Endothelial cell of umbilical vein (primary cell): ENCODE measurements around the gene RPGR.

ENCODE experiments used
- EZH2 ChIP-seq: IDR thresholded peaks from 2 replicates; pipeline ENCODE4 v1.6.1; 2012; ENCODE audit warnings: borderline replicate concordance, low read depth, mild to moderate bottlenecking, moderate library complexity, low read length, inconsistent platforms; ENCODE audit not compliant: severe bottlenecking
- GATA2 ChIP-seq: IDR thresholded peaks from 2 replicates; pipeline ENCODE4 v1.7.0; 2011; ENCODE audit warnings: low read depth, mild to moderate bottlenecking, moderate library complexity, mixed read lengths, low read length; ENCODE audit not compliant: insufficient read length, insufficient read depth
- JUN ChIP-seq: IDR thresholded peaks from 2 replicates; pipeline ENCODE4 v1.6.1; 2011; ENCODE audit warnings: borderline replicate concordance, low read depth; ENCODE audit not compliant: insufficient read length, insufficient read depth
- MYC ChIP-seq: IDR thresholded peaks from one replicate; pipeline ENCODE4 v1.6.1; 2011; ENCODE audit warnings: mild to moderate bottlenecking, low read depth, low read length
- POLR2A ChIP-seq: IDR thresholded peaks from 2 replicates; pipeline ENCODE4 v1.6.1; 2012; ENCODE audit warnings: low read depth, mild to moderate bottlenecking, control low read depth, low read length
- POLR2AphosphoS5 ChIP-seq: IDR thresholded peaks from 2 replicates; pipeline ENCODE4 v1.6.1; 2012; ENCODE audit warnings: low read depth, mild to moderate bottlenecking, control low read depth, low read length, moderate library complexity; ENCODE audit not compliant: insufficient read depth
- TF ChIP-seq, protein P1 (sequence below), 2 donors: IDR thresholded peaks; 1 replicate in 1 of 2; 2 replicates in 1 of 2; pipeline ENCODE4 v1.5.1; 2011; ENCODE audit warnings: low read length in 2 of 2, mild to moderate bottlenecking in 2 of 2, moderate library complexity in 2 of 2, control low read depth in 1 of 2, inconsistent platforms in 1 of 2, low read depth in 1 of 2; ENCODE audit not compliant: insufficient read depth in 1 of 2; ENCODE audit errors: extremely low read depth in 1 of 2
- TF ChIP-seq, protein P2 (sequence below): IDR thresholded peaks from 2 replicates; pipeline ENCODE4 v1.6.1; 2011; ENCODE audit not compliant: insufficient read depth, insufficient read length

GRCh38 chrX:38221391-38221929, 105.8 kb downstream of the RPGR start:
- no peak for TF ChIP-seq EZH2
- TF ChIP-seq, protein P1, sequence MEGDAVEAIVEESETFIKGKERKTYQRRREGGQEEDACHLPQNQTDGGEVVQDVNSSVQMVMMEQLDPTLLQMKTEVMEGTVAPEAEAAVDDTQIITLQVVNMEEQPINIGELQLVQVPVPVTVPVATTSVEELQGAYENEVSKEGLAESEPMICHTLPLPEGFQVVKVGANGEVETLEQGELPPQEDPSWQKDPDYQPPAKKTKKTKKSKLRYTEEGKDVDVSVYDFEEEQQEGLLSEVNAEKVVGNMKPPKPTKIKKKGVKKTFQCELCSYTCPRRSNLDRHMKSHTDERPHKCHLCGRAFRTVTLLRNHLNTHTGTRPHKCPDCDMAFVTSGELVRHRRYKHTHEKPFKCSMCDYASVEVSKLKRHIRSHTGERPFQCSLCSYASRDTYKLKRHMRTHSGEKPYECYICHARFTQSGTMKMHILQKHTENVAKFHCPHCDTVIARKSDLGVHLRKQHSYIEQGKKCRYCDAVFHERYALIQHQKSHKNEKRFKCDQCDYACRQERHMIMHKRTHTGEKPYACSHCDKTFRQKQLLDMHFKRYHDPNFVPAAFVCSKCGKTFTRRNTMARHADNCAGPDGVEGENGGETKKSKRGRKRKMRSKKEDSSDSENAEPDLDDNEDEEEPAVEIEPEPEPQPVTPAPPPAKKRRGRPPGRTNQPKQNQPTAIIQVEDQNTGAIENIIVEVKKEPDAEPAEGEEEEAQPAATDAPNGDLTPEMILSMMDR (IDR thresholded peaks at IDR 0.05; ENCODE audit: extremely low read depth in 1 of 2, insufficient read depth in 1 of 2, low read depth in 1 of 2, low read length in 2 of 2) = no peak
- TF ChIP-seq POLR2A = no peak
- TF ChIP-seq POLR2AphosphoS5 = no peak
- TF ChIP-seq MYC = no peak
- TF ChIP-seq, protein P2, sequence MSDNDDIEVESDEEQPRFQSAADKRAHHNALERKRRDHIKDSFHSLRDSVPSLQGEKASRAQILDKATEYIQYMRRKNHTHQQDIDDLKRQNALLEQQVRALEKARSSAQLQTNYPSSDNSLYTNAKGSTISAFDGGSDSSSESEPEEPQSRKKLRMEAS = no peak
- no peak for TF ChIP-seq JUN
- no peak for TF ChIP-seq GATA2
